GM21528 (cell line): ENCODE data around the gene SLC25A44.

ENCODE experiments used
- ATAC-seq: cut with Tn5 transposase; IDR thresholded peaks from one replicate; pipeline ENCODE4 v1.9.1; 2021; ENCODE audit warnings: mild to moderate bottlenecking, moderate library complexity; ENCODE audit not compliant: unreplicated experiment, low FRiP score

The SLC25A44 gene

DNA sequence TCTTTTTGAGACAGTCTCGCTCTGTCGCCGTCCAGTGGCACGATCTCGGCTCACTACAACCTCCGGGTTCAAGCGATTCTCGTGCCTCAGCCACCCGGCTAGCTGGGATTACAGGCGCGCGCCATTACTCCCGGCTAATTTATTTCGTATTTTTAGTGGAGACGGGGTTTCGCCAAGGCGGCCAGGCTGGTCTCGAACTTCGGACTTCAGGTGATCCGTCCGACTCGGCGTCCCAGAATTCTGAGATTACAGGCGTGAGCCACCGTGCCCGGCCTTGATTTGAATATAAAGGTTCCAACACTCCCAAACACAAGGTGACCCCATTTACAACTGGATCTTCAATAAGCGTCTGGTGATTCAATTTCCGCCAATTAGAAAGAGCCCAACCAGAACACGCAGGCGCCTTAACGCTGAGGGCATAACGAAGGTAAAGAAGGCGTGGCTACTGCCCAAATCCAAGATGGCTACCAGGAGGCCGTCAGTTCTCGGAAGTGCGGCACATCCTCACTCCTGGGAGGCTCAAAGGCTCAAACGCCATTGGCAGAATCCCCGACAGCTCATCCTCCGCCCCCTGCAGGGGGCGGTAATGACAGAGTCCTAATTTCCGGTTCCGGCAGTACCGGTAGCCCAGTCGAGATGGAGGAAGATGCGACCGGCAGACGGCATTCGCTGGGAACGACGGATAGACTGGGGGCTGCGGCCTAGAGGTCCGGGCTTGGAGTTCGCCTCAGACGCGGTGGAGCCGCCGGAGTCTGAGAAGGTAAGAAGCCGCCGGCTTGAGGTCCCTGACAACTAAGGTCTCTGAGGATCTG lies at the start of gene SLC25A44:
Gene SLC25A44, plus strand, starts transcription at position 617 of the 812 bp plus-strand sequence. CDS start 5,744 bp downstream, outside the sequence.
- ATAC-seq = peak; percentile 87

GRCh38 chr1:156144742-156145141 lies 49.2 kb upstream of the SLC25A44 start:
- ATAC-seq = no peak

DNA sequence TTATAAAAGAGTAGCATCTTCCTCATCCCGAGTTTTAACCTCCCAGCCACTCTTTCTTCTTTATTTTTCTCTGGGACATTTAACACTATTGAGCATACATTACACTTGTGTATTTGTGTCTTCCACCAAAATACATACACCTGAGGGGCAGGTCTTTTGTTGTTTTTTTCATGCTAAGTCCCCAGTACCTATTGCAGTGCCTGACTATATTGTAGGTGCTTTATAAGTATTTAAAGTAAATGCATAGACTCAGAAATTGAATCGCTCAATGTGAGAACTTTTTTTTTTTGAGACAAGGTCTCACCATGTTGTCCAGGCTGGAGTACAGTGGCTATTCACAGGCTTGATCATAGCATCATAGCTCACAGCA lies 48.3 kb upstream of the SLC25A44 start:
- ATAC-seq = no peak

- ATAC-seq = no peak
Observed at GRCh38 chr1:156146020-156146768, 47.7 kb upstream of the SLC25A44 start.

GRCh38 chr1:156146769-156147405 lies 47.0 kb upstream of the SLC25A44 start:
- no peak for ATAC-seq

DNA sequence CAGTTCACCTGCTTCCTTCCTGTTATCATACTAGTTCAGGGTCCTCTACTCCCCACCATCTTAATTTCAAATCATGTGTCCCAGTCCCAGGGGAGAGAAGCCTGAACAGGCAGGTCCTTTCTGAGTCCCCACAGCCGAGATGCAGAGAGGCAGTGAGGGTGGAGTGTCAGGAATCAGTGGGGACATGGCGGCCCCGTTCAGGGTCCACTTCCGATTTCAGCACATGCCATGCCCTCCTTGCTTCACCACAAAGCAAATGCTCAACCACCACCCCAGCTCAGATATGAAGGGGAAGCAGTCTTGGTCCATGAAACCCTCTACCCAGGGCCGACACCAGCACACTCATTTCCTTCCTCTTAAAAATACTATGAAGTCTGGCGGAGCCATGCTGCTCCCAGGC lies 45.7 kb upstream of the SLC25A44 start:
- ATAC-seq = no peak

GRCh38 chr1:156149374-156150332 lies 44.3 kb upstream of the SLC25A44 start:
- ATAC-seq = no peak

DNA sequence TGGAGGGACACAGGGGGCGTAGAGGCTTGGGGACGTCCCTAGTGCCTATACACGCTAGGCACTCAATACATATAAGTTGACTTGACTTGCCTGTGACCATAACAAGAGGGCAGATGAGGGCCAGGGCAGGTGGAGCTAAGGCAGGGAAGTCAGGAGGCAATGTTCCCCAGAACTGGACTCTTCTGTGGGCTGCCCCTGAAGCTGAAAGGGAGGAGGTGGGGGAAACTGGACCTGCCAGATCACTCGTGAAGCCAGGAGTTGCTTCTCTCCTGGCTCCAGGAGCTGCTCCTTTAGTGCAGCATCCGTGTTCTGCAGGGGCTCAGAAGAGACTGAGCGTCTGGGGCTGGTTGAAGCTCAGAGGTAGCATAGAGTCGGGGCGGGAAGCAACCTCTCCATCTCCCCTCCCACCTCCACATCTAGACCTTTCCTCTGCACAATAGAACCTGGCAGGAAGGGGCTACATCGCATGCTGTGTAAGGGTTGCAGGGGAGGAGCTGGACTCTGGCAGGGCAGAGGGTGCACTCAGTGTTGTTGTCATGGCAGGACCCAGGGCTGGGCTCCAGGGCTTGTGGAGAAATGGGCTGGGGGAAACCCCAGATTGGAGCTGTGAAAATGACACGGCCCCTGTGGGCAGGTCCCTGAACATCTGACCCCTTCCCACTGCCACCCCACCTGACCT lies 43.4 kb upstream of the SLC25A44 start:
- no peak for ATAC-seq

- ATAC-seq = no peak
Observed at GRCh38 chr1:156151093-156151688, 42.7 kb upstream of the SLC25A44 start.

DNA sequence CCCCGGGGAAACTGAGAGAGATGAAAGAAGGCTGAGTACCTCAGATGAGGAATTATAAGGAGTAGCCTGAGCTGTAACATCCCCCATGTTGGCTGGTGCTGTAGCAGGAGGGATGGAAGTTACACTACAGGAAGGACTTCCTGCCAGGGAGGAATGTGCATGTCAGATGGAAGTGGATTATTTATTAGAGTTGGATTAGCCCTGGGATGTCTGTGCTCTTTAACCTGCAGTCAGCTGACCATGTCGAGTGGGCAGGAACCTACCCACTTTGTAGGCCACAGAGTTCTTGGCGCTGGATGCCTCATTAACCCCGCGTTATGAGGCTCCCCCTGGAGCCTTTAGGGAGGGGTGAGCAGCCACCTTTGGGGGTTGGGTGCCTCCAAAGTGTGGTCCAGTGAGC lies 41.3 kb upstream of the SLC25A44 start:
- no peak for ATAC-seq

DNA sequence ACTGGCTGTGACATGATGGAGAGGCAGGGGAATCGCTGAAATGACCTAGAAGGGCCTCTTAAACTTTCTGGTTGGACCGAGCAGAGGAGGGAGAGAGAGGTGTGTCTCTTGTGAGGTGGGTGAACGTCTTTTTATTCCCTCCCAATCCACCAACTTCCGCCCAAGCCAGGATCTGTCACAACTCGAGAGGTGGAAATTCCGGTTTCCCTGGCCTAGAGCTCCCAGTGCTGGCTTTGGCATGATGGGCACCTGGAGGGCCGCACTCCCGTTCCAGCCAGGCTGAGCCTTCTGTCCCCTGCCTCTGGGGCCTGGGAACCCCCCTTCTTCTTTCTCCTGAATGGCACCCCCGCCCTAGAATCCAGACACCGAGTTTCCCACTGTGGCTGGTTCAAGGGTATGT lies 40.5 kb upstream of the SLC25A44 start, which contains the start of gene SEMA4A:
Gene SEMA4A, plus strand, starts transcription at position 224 of the 400 bp plus-strand sequence. CDS start 994 bp downstream, outside the sequence.
- ATAC-seq = no peak

- ATAC-seq = peak; percentile 41
Observed at GRCh38 chr1:156154317-156154749, 39.6 kb upstream of the SLC25A44 start.

DNA sequence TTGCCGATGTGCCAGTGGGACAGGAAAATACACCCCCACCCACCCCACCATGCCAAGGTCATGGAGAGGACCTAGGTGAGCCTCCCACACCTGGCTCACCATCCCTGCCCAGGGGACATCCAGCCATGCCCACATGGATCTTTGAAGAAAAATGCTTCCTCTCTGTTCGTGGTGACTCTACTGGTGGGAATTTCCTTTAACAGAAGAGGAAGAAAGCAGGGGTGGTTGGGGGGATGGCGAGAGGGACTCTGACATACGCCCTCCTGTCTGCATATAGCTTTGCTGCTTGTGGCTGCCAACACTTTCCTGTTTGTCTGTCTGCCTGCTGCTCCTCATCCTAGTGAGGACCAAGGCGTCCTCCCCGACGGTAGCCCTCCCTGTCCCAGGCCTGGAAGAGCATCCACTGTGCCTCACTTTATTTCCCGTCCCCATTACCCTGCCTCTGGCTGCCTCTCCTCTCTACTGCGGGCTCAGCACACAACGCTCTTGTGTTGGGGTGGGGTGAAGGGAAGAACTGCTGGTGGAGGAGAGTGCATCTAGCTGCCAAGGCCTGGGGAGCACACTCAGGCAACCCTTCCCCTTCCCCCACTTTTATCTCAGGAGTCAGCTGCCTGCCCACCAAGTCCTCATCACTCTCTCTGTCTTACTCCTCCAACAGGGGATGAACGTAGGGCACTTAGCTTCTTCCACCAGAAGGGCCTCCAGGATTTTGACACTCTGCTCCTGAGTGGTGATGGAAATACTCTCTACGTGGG lies 38.0 kb upstream of the SLC25A44 start:
- ATAC-seq = no peak

GRCh38 chr1:156157506-156157905 lies 36.4 kb upstream of the SLC25A44 start:
- no peak for ATAC-seq

DNA sequence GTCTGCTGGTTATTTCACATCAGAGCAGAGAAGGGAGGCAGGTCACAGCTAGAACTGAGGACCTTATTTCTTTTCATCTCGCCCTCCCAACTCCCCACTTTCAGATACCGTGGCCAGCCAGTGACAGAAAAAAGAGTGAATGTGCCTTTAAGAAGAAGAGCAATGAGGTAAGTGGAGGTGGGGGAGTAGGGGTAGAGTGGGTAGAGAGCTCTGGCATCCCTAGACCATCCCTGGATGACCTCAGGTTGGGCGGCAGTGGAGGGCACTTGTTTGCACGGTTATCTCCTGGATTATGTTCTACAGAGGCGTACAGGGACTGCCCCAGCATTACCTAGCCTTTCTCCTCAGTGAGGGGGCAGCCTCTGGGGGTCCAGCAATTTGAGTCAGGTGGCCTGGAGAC lies 35.9 kb upstream of the SLC25A44 start:
- ATAC-seq = no peak

DNA sequence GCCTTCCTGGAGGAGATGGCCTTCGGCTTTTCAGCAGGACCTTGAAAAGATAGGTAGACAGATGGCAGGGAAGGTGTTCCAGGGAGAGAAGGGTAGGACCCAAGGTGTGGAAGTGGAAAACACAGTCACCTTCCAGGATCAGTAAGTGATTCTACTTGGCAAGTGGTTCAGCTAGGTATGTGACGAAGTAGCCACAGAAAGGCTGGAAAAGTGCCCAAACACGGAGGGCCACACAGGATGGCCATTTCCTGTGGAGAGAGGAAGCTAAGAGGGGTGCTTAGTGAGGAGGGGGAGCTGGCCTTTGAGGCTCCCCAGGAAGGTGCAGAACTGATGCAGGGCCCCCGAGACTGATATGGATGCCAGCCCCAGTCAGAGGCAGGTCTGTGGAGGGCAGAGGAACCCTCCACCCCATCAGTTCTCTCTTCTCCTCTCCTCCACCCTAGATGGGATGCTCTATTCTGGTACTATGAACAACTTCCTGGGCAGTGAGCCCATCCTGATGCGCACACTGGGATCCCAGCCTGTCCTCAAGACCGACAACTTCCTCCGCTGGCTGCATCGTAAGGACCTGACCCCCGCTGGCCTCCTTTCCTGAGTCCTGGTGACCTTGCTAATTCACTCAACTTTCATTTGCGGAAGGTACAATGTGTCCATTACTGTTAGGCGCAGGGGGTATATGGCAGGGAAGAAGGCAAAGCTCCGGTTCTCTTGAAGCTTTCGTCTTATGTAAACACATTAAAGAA lies 33.7 kb upstream of the SLC25A44 start:
- no peak for ATAC-seq

DNA sequence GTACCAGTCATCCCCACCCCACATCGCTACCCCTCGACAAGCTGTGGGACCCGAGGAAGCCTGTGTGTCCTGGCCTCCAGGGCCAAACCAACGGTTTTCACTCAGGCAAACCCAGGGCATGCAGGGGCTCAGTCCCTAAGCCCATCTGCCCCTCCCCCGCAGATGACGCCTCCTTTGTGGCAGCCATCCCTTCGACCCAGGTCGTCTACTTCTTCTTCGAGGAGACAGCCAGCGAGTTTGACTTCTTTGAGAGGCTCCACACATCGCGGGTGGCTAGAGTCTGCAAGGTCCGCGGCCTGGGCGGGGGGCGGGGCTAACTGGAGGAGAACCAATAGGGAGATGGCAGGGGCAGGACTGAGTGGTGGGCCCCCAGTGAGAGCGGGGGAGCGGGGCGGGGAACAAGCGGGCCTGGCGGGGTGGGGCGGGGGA lies 33.1 kb upstream of the SLC25A44 start:
- no peak for ATAC-seq
